Esophagus squamous epithelium (tissue), 5 donors: Measurements from ENCODE around the gene CCDC154. TPM values are rescaled to one million over a fixed set of nuclear protein-coding genes. Genes with fewer than 3 reads are reported as not detected.

Experiments used
- DNase-seq: peaks from one replicate; lab custom pipeline; 2025; lab: John Stamatoyannopoulos, UW
- H3K27ac ChIP-seq, 4 donors: fragments of 200-600 bp; sonication (generic); one replicate each; pipeline ENCODE4 v1.5.1; 2016 to 2019; ENCODE audit warnings: mild to moderate bottlenecking in 1 of 4
- H3K27me3 ChIP-seq, 4 donors: fragments of 200-600 bp; sonication (generic); 1 replicate in 3 of 4; 2 replicates in 1 of 4; pipeline versions ENCODE4 v1.5.1 to v1.6.0; 2017 to 2021; ENCODE audit warnings: antibody characterized with exemption in 1 of 4
- H3K36me3 ChIP-seq, 3 donors: fragments of 200-600 bp; sonication (generic); one replicate each; pipeline ENCODE4 v1.5.1; 2016 to 2019
- H3K4me1 ChIP-seq, 3 donors: fragments of 200-600 bp; sonication (generic); one replicate each; pipeline ENCODE4 v1.5.1; 2017 to 2019
- H3K4me3 ChIP-seq, 4 donors: fragments of 200-600 bp; sonication (generic); 1 replicate in 3 of 4; 2 replicates in 1 of 4; pipeline ENCODE4 v1.5.1; 2016 to 2019; ENCODE audit warnings: mild to moderate bottlenecking in 2 of 4, moderate library complexity in 1 of 4
- H3K9me3 ChIP-seq, 3 donors: fragments of 200-600 bp; sonication (generic); one replicate each; pipeline ENCODE4 v1.5.1; 2016 to 2019
- POLR2A ChIP-seq, 4 donors: fragments of 450-650 bp; IDR thresholded peaks; one replicate each; pipeline ENCODE4 v1.6.1; 2017; ENCODE audit warnings: antibody characterized with exemption in 4 of 4, mild to moderate bottlenecking in 4 of 4, moderate library complexity in 3 of 4
- WGBS, 2 donors: methylation state at CpG; one replicate each; pipeline ENCODE4 v1.1.5; 2018; 5-methylcytosine and 5-hydroxymethylcytosine counted together
- intact Hi-C: fragments of 100-400 bp; cut with DNase I; formaldehyde crosslinking; loops from one replicate; pipeline ENCODE4 v1.15.0; 2022
- total RNA-seq, 4 donors: library from RNA; depleted of rRNA; stranded (reverse); fragments of >200 nt; gene quantifications; one replicate each; pipeline ENCODE4 v1.1.0, GENCODE V29; 2016
- TF ChIP-seq, protein P1 (sequence below), 6 experiments: fragments of 450-650 bp in 4 of 6; fragments of 200-600 bp in 2 of 6; sonication (generic) in 2 of 6; IDR thresholded peaks; one replicate each; pipeline ENCODE4 v1.5.1; 2016 to 2019; ENCODE audit warnings: antibody characterized with exemption in 6 of 6, mild to moderate bottlenecking in 4 of 6, moderate library complexity in 4 of 6
- donor health status: DM: yes; HTN: yes; CAD: no.

The CCDC154 gene
- total RNA-seq, 4 donors from 2014 or later = 0.95 TPM; not detected in 3

DNA sequence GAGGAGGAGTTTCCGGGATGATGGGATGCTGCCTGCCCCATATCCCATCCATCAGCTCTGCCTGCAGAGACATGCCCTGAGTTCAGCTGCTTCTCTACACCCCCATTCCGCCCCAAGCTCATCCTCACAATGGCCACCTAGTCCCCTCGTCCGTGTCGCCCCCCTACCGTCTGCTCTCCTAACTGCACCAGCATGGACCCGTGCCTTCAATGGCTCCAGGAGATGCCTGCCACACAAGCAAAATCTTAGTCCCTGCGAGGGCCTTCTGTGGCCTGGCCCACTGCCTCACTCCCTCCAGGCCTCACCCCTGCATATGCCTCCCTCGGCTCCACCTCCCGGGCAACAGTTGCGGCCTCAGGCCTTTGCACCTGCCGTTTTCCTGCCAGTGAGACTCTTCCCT lies 47.0 kb upstream of the CCDC154 start:
- Histone ChIP-seq H3K27ac (no peak overlapping the region), H3K4me3 (no peak overlapping the region), H3K4me1 (peaks cover 16 to 32% (median 17%) of the 10 kb centered on the region in 3 donors), H3K9me3 (no peaks in the 10 kb centered on the region), H3K36me3 (peaks cover 2 to 17% (median 5%) of the 10 kb centered on the region in 3 donors), H3K27me3 (no peaks in the 10 kb centered on the region)
- TF ChIP-seq, protein P1, sequence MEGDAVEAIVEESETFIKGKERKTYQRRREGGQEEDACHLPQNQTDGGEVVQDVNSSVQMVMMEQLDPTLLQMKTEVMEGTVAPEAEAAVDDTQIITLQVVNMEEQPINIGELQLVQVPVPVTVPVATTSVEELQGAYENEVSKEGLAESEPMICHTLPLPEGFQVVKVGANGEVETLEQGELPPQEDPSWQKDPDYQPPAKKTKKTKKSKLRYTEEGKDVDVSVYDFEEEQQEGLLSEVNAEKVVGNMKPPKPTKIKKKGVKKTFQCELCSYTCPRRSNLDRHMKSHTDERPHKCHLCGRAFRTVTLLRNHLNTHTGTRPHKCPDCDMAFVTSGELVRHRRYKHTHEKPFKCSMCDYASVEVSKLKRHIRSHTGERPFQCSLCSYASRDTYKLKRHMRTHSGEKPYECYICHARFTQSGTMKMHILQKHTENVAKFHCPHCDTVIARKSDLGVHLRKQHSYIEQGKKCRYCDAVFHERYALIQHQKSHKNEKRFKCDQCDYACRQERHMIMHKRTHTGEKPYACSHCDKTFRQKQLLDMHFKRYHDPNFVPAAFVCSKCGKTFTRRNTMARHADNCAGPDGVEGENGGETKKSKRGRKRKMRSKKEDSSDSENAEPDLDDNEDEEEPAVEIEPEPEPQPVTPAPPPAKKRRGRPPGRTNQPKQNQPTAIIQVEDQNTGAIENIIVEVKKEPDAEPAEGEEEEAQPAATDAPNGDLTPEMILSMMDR (IDR thresholded peaks at IDR 0.05) = no peak
- no peak for TF ChIP-seq POLR2A (IDR thresholded peaks at IDR 0.05)
- 73 to 77% methylated on average over 11 to 12 of the region's 12 CpGs for WGBS, 2 donors
- intact Hi-C loops = no loop called here
- DNase-seq = no peak

- H3K4me1 ChIP-seq = peaks cover 10 to 16% (median 11%) of the 10 kb centered on the region in 3 donors
- TF ChIP-seq POLR2A (IDR thresholded peaks at IDR 0.05) = no peak
- TF ChIP-seq, protein P1 (IDR thresholded peaks at IDR 0.05) = no peak
- WGBS, 2 donors = 86 to 90% methylated on average over 9 to 12 of the region's 12 CpGs
- H3K4me3 ChIP-seq = no peak overlapping the region
- no peaks in the 10 kb centered on the region for H3K27me3 ChIP-seq
- no peak for DNase-seq
- H3K27ac ChIP-seq = no peak overlapping the region
- intact Hi-C loops = no loop called here
- H3K36me3 ChIP-seq = no peaks in the 10 kb centered on the region
- no peaks in the 10 kb centered on the region for H3K9me3 ChIP-seq
These were observed 44.7 kb upstream of the CCDC154 start for GRCh38 chr16:1489077-1489476.

DNA sequence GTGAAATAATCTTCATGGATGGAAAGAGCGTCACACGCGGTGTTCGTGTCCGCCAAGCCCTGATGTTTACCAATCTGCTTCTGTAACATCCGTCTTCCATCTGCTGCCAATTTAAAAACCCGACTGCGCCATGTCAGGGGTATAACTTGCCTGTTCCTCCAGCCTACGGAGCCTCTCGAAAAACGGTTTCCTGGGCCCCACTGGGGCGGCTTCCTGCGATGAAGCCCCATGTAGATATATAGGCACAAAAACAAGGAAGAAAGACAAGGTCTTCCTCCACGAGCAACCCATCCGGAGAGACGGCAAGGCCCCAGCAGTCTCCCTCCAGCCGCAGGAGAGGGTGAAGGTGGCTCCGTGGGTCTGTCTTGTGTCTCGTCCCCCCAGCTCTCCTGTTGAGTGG lies 44.3 kb upstream of the CCDC154 start, which contains the start of gene PTX4:
Gene PTX4, minus strand, starts transcription at position 326 of the 400 bp plus-strand sequence. Its CDS starts 35 bp downstream, at position 291.
- H3K27me3 ChIP-seq = no peaks in the 10 kb centered on the region
- H3K4me1 ChIP-seq = peaks cover 6 to 11% (median 8%) of the 10 kb centered on the region in 3 donors
- H3K4me3 ChIP-seq = no peak within 1 kb of the TSS
- 73 to 82% methylated on average over 7 to 19 of the region's 19 CpGs for WGBS, 2 donors
- TF ChIP-seq POLR2A (IDR thresholded peaks at IDR 0.05) = no peak
- TF ChIP-seq, protein P1 (IDR thresholded peaks at IDR 0.05) = no peak
- H3K9me3 ChIP-seq = no peaks in the 10 kb centered on the region
- no peak within 1 kb of the TSS for H3K27ac ChIP-seq
- H3K36me3 ChIP-seq = no peaks in the 10 kb centered on the region
- intact Hi-C loops = no loop called here
- DNase-seq = no peak

DNA sequence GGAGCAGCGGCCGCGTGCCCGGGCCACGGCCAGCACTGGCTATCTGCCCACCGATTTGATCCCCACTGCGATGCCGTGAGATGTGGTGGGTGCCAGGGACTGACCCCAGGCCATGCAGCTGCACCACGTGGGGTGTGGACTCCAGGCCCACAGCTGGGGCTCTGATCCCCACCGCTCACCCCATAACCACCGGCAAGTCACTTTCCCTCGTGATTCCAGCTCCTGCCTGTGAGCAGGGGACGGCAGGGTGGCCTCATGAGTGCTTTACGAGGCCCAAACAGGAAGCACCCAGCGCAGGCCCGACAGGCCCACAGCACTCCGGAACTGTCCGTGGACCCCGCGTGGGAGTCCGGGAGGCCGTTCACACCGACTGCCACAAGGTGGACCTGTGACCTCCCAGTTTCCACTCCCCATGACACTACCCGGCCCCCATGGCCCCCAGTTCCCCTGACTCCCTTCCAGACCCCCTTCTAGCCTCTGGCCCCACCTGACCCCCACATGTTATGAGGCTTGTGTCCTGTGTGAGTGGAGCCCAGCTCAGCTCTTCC lies 43.8 kb upstream of the CCDC154 start:
- Histone ChIP-seq H3K9me3 (no peaks in the 10 kb centered on the region), H3K4me1 (peaks cover 6 to 11% (median 8%) of the 10 kb centered on the region in 3 donors), H3K27me3 (no peaks in the 10 kb centered on the region), H3K27ac (no peak overlapping the region), H3K4me3 (no peak overlapping the region), H3K36me3 (no peaks in the 10 kb centered on the region)
- WGBS, 2 donors = 73 to 100% methylated on average over 2 to 6 of the region's 24 CpGs
- DNase-seq = no peak
- intact Hi-C loops = no loop called here
- TF ChIP-seq, protein P1 (IDR thresholded peaks at IDR 0.05) = no peak
- TF ChIP-seq POLR2A (IDR thresholded peaks at IDR 0.05) = no peak

GRCh38 chr16:1487395-1488053 lies 43.2 kb upstream of the CCDC154 start:
- H3K36me3 ChIP-seq = no peaks in the 10 kb centered on the region
- no peak overlapping the region for H3K27ac ChIP-seq
- no CpG with 5 or more reads among the region's 39 CpGs for WGBS, 2 donors
- intact Hi-C loops = no loop called here
- DNase-seq = no peak
- peaks cover 2 to 9% (median 3%) of the 10 kb centered on the region in 3 donors for H3K4me1 ChIP-seq
- no peaks in the 10 kb centered on the region for H3K9me3 ChIP-seq
- no peaks in the 10 kb centered on the region for H3K27me3 ChIP-seq
- H3K4me3 ChIP-seq = no peak overlapping the region
- TF ChIP-seq POLR2A (IDR thresholded peaks at IDR 0.05) = no peak
- TF ChIP-seq, protein P1 (IDR thresholded peaks at IDR 0.05) = no peak
